T-helper 1 cell (primary cell): ENCODE data around the gene OVOL2.
A peak's percentile ranks its signal among the peaks of the same experiment; 100 is the strongest.

ENCODE experiments used
- DNase-seq, 5 donors: peaks; one replicate each; pipeline ENCODE4 v3.0.0-alpha.2; 2012 to 2020

The OVOL2 gene

GRCh38 chr20:18011482-18011881 lies 46.2 kb downstream of the OVOL2 start:
- DNase-seq, result no peak

- no peak for DNase-seq
These were observed 48.6 kb downstream of the OVOL2 start for GRCh38 chr20:18009116-18009515.

DNA sequence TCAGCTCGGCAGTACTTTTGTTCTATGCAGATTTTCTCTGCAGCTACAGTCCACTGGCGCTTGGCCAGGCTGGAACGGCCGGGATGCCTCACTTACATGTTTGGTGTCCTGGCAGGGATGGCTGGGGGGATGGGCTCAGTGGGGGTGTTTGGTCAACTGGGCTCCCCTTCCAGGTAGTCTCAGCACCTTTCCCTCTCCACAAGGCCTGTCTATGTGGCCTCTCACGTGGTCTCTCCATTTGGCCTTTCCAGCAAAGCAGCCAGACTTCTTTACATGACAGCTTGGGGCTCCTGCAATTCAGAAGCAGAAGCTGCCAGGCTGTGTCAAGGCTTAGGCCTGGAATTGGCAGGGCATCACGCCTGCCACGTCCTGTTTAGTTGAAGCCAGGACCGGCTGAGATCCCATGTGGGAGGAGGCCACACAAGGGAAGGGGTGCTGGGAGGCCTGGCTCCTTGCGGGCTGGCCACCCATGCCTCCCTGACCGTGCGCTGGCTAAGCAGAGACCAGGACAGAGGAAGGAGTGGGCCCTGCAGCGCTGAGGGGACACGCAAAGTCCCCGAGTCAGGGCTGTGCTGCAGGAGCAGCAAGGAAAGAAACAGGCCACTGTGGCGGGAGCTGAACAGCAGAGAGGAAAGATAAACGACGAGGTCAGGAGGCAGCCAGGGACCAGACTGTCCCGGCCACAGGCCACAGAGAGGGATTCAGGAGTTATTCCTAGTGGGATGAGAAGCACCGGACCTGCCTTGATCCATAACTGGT lies 50.0 kb downstream of the OVOL2 start:
- DNase-seq, result no peak

DNA sequence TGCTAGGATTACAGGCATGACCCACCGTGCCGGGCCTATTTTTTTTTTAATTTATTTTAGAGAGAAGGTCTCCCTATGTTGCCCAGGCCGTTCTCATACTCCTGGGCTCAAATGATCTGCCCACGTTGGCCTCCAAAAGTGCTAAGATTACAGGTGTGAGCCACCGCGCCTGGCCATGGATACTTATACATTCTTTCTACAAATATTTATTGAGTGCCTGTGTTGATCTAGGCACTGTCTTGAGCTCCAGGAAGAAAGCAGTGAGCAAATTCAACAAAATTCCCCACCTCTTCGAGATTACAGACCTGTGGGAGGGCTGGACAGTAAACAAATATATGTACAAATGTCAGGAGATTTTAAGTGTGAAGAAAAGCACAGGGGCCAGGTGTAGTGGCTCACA lies 51.0 kb downstream of the OVOL2 start:
- no peak for DNase-seq

DNA sequence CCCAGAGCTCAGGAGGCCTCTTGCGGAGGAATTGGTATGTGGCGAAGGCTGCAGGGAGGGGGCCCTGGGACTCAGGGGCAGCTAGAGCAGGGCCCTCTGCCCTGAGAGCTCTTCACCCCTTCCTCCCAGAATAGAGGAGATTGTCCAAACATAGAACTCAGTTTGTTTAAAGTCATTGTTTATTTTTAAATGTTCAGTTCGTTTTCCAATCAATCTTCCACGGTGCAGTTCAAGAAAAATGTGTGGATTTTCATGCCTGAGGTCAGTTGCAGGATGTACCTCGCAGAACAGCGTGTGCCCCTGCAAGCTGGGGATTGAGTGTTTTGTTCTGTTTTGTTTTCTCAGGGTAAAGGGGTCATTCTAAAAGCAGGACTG lies 51.7 kb downstream of the OVOL2 start:
- DNase-seq, result no peak

GRCh38 chr20:18005170-18005989 lies 52.3 kb downstream of the OVOL2 start:
- DNase-seq, result no peak

DNA sequence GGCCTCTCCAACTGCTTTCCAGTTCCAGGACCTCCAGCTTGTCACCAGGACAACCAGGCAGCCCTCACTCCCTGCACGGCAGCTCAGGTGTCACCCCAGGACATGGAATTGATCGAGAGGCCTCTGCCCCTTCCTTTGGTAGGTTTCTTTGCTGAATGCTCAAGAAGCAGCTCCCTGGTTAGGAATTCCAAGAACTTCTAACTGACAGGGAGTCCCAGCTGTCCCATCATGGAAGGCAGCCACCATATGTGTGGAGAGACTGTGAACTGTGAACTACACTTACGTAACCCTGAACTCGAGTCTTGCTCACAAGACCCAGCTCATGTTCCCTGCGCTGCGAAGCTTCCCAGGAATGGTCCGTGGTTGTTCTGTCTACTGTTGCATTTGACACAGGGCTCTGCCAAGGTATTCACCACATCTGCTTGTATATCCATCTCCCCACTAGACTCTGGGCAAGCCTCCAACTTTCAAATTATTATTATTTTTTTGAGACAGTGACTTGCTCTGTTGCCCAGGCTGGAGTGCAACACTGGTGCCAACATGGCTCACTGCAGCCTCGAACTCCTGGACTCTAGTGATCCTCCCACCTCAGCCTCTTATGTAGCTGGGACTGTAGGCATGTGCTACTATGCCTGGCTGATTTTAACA lies 53.2 kb downstream of the OVOL2 start:
- no peak for DNase-seq

- DNase-seq, result no peak
These were observed 53.8 kb downstream of the OVOL2 start for GRCh38 chr20:18003897-18004296.

- no peak for DNase-seq
These were observed 56.4 kb downstream of the OVOL2 start for GRCh38 chr20:18001131-18001921.

GRCh38 chr20:17999566-17999965 lies 58.1 kb downstream of the OVOL2 start:
- DNase-seq, result no peak

- DNase-seq, result no peak
These were observed 59.3 kb downstream of the OVOL2 start for GRCh38 chr20:17998446-17998845.

GRCh38 chr20:17995967-17996819 lies 61.5 kb downstream of the OVOL2 start:
- DNase-seq, result peak in 3 of 5 donors; percentile 22 to 66 (median 32)

- peak in 1 of 5 donors; percentile 9 for DNase-seq
These were observed 64.2 kb downstream of the OVOL2 start for GRCh38 chr20:17993546-17993945.

- DNase-seq, result peak in 1 of 5 donors; percentile 68
These were observed 64.7 kb downstream of the OVOL2 start for GRCh38 chr20:17992847-17993513.

GRCh38 chr20:17992224-17992637 lies 65.5 kb downstream of the OVOL2 start:
- peak in 1 of 5 donors; percentile 68 for DNase-seq

GRCh38 chr20:17990278-17990972 lies 67.3 kb downstream of the OVOL2 start:
- no peak for DNase-seq

- no peak for DNase-seq
These were observed 69.7 kb downstream of the OVOL2 start for GRCh38 chr20:17987988-17988387.

GRCh38 chr20:17985388-17986018 lies 72.2 kb downstream of the OVOL2 start:
- no peak for DNase-seq

DNA sequence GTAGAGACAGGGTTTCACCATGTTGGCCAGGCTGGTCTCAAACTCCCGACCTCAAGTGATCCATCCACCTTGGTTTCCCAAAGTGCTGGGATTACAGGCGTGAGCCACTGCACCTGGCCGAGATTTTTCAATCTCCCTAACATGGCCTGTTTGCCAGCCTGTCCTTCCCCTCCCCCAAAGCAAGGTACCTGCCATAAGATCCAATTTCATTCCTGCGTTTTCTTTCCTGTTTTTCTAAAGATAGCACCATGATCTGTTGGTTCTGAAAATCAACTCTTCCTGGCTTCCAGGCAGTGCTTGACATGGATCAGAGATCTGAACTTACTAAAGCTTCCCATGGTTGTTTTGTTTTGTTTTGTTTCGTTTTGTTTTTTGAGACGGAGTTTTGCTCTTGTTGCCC lies 81.4 kb downstream of the OVOL2 start:
- no peak for DNase-seq
